Nephron progenitor cell (in vitro differentiated cells): ENCODE data around the gene CCDC51.

Source experiments
- DNase-seq: peaks from one replicate; pipeline ENCODE4 v3.0.0; 2021
- H3K27ac Mint-ChIP-seq: 2 replicates; pipeline ENCODE4 v1.8.0; 2021; ENCODE audit warnings: mild to moderate bottlenecking, moderate library complexity, mixed read lengths
- H3K27me3 Mint-ChIP-seq: 2 replicates; pipeline ENCODE4 v1.8.0; 2021; ENCODE audit warnings: mild to moderate bottlenecking, low read depth, mixed read lengths; ENCODE audit not compliant: poor library complexity
- H3K36me3 Mint-ChIP-seq: 2 replicates; pipeline ENCODE4 v1.8.0; 2021; ENCODE audit warnings: low read depth, mixed read lengths
- H3K4me1 Mint-ChIP-seq: 2 replicates; pipeline ENCODE4 v1.8.0; 2021; ENCODE audit warnings: mixed read lengths
- H3K4me3 Mint-ChIP-seq: 2 replicates; pipeline ENCODE4 v1.8.0; 2021; ENCODE audit warnings: mild to moderate bottlenecking, moderate library complexity, mixed read lengths
- H3K9me3 Mint-ChIP-seq: 2 replicates; pipeline ENCODE4 v1.8.0; 2021; ENCODE audit warnings: mild to moderate bottlenecking, moderate library complexity, mixed read lengths
- CTCF ChIP-seq: fragments of 200-600 bp; sonication (generic); IDR thresholded peaks from 2 replicates; pipeline ENCODE4 v1.5.0; 2021; ENCODE audit warnings: antibody characterized with exemption

The CCDC51 gene

GRCh38 chr3:48451270-48451669 is 11.4 kb upstream of the CCDC51 start:
- DNase-seq = no peak
- H3K4me1 Mint-ChIP-seq = peaks cover 23% of the 10 kb centered on the region
- peaks cover 25% of the 10 kb centered on the region for H3K36me3 Mint-ChIP-seq
- no peak for TF ChIP-seq CTCF
- H3K27ac Mint-ChIP-seq = no peak overlapping the region
- H3K4me3 Mint-ChIP-seq = no peak overlapping the region
- no peaks in the 10 kb centered on the region for H3K27me3 Mint-ChIP-seq
- no peaks in the 10 kb centered on the region for H3K9me3 Mint-ChIP-seq

GRCh38 chr3:48446425-48447193 is 6.7 kb upstream of the CCDC51 start, which contains the start of gene ATRIP:
TSS of gene ATRIP (plus strand) at chr3:48446737. CDS start at chr3:48446846, 109 bp downstream.
- H3K27ac Mint-ChIP-seq = peak within 1 kb of the TSS; percentile 91
- TF ChIP-seq CTCF = no peak
- peak; percentile 94 for DNase-seq
- H3K4me3 Mint-ChIP-seq = peak within 1 kb of the TSS; percentile 92
- H3K9me3 Mint-ChIP-seq = no peaks in the 10 kb centered on the region
- no peaks in the 10 kb centered on the region for H3K27me3 Mint-ChIP-seq
- peaks cover 40% of the 10 kb centered on the region for H3K4me1 Mint-ChIP-seq
- H3K36me3 Mint-ChIP-seq = peaks cover 18% of the 10 kb centered on the region

- Mint-ChIP-seq H3K9me3 (no peaks in the 10 kb centered on the region), H3K4me3 (peak overlapping the region; percentile 92)
- no peak for DNase-seq
Observed at GRCh38 chr3:48446043-48446424, 6.1 kb upstream of the CCDC51 start.

GRCh38 chr3:48445277-48445882 is 5.5 kb upstream of the CCDC51 start:
- TF ChIP-seq CTCF = no peak
- no peaks in the 10 kb centered on the region for H3K27me3 Mint-ChIP-seq
- peak overlapping the region; percentile 92 for H3K4me3 Mint-ChIP-seq
- no peaks in the 10 kb centered on the region for H3K9me3 Mint-ChIP-seq
- peaks cover 17% of the 10 kb centered on the region for H3K36me3 Mint-ChIP-seq
- DNase-seq = no peak
- H3K4me1 Mint-ChIP-seq = peaks cover 52% of the 10 kb centered on the region
- peak overlapping the region; percentile 71 for H3K27ac Mint-ChIP-seq

More at GRCh38 chr3:48446043-48446424, 6.1 kb upstream of the CCDC51 start:
- no peak for TF ChIP-seq CTCF
- H3K4me1 Mint-ChIP-seq = peaks cover 46% of the 10 kb centered on the region
- peak overlapping the region; percentile 71 for H3K27ac Mint-ChIP-seq
- peaks cover 17% of the 10 kb centered on the region for H3K36me3 Mint-ChIP-seq
- H3K27me3 Mint-ChIP-seq = no peaks in the 10 kb centered on the region

- DNase-seq = no peak
- TF ChIP-seq CTCF = no peak
- H3K4me3 Mint-ChIP-seq = peak overlapping the region; percentile 96
- H3K9me3 Mint-ChIP-seq = no peaks in the 10 kb centered on the region
- H3K27me3 Mint-ChIP-seq = no peaks in the 10 kb centered on the region
- peaks cover 17% of the 10 kb centered on the region for H3K36me3 Mint-ChIP-seq
- H3K4me1 Mint-ChIP-seq = peaks cover 52% of the 10 kb centered on the region
- no peak overlapping the region for H3K27ac Mint-ChIP-seq
Observed at GRCh38 chr3:48441940-48442339, 2.0 kb upstream of the CCDC51 start.

GRCh38 chr3:48440590-48440958 is 655 bp upstream of the CCDC51 start:
- Mint-ChIP-seq H3K27ac (peak overlapping the region; percentile 93), H3K9me3 (no peaks in the 10 kb centered on the region), H3K4me3 (peak overlapping the region; percentile 96), H3K36me3 (peaks cover 17% of the 10 kb centered on the region), H3K27me3 (no peaks in the 10 kb centered on the region), H3K4me1 (peaks cover 43% of the 10 kb centered on the region)
- peak; percentile 38 for DNase-seq
- no peak for TF ChIP-seq CTCF
